ENCODE data around the gene ZBTB20. TPM values are rescaled to one million over a fixed set of nuclear protein-coding genes. Genes with fewer than 3 reads are reported as not detected.

The ZBTB20 gene
- total RNA-seq, 1 donor from 2014 or later = 30.4 TPM

- Mint-ChIP-seq H3K36me3 (peaks cover 6% of the 10 kb centered on the region), H3K9me3 (no peaks in the 10 kb centered on the region), H3K4me1 (no peaks in the 10 kb centered on the region), H3K27ac (no peak overlapping the region), H3K27me3 (ENCODE audit: low read depth) (no peaks in the 10 kb centered on the region), H3K4me3 (no peak overlapping the region)
- no peak for TF ChIP-seq CTCF (IDR thresholded peaks at IDR 0.05; ENCODE audit: unreplicated experiment)
- no peak for DNase-seq (ENCODE audit: low spot score in 2 of 2, unreplicated experiment in 2 of 2)
These were observed 207.2 kb downstream of the ZBTB20 start for GRCh38 chr3:114939920-114940319.

GRCh38 chr3:114933407-114933806 lies 213.7 kb downstream of the ZBTB20 start:
- H3K4me3 Mint-ChIP-seq = no peak overlapping the region
- no peak for DNase-seq (ENCODE audit: low spot score in 2 of 2, unreplicated experiment in 2 of 2)
- no peaks in the 10 kb centered on the region for H3K27me3 Mint-ChIP-seq (ENCODE audit: low read depth)
- no peaks in the 10 kb centered on the region for H3K4me1 Mint-ChIP-seq
- peaks cover 5% of the 10 kb centered on the region for H3K9me3 Mint-ChIP-seq
- no peak for TF ChIP-seq CTCF (IDR thresholded peaks at IDR 0.05; ENCODE audit: unreplicated experiment)
- no peak overlapping the region for H3K27ac Mint-ChIP-seq
- peaks cover 10% of the 10 kb centered on the region for H3K36me3 Mint-ChIP-seq

- no peak for DNase-seq (ENCODE audit: low spot score in 2 of 2, unreplicated experiment in 2 of 2)
- H3K27me3 Mint-ChIP-seq (ENCODE audit: low read depth) = no peaks in the 10 kb centered on the region
- peaks cover 11% of the 10 kb centered on the region for H3K9me3 Mint-ChIP-seq
- no peaks in the 10 kb centered on the region for H3K4me1 Mint-ChIP-seq
- no peak overlapping the region for H3K27ac Mint-ChIP-seq
- H3K36me3 Mint-ChIP-seq = peaks cover 11% of the 10 kb centered on the region
- TF ChIP-seq CTCF (IDR thresholded peaks at IDR 0.05; ENCODE audit: unreplicated experiment) = no peak
- no peak overlapping the region for H3K4me3 Mint-ChIP-seq
These were observed 216.9 kb downstream of the ZBTB20 start for GRCh38 chr3:114929971-114930732.

DNA sequence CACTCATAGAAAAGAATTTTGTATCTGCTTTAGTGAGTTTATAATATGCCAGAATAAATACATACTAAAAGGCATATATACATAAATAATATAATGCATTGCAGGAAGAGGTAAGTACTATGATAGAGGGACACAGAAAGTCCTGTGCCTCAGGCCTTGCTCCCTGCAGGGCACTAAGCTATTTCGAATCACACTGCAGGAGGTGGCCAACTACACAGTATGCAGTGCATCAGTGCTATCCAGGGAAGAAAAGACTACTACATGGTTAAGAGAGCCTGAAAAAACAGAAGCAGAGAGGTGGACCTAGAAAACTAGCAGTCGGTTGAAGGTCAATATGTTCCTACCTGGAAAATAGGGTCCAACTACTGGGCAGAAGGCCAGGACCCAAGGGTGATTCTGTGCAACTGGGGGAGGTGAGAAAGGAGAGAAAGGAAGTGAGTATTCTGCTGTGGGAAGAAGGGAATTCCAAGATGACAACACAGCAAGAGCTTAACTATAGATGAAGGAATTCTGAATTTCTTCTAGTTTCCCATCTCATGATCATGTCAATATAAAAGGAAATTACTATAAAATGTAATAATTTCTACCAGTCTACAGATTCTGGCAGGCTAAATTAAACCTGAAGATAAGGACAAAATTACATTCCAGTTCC lies 218.0 kb downstream of the ZBTB20 start:
- Mint-ChIP-seq H3K9me3 (peaks cover 14% of the 10 kb centered on the region), H3K27me3 (ENCODE audit: low read depth) (no peaks in the 10 kb centered on the region), H3K4me3 (no peak overlapping the region), H3K36me3 (peaks cover 11% of the 10 kb centered on the region), H3K27ac (no peak overlapping the region), H3K4me1 (no peaks in the 10 kb centered on the region)
- DNase-seq (ENCODE audit: low spot score in 2 of 2, unreplicated experiment in 2 of 2) = no peak
- no peak for TF ChIP-seq CTCF (IDR thresholded peaks at IDR 0.05; ENCODE audit: unreplicated experiment)

DNA sequence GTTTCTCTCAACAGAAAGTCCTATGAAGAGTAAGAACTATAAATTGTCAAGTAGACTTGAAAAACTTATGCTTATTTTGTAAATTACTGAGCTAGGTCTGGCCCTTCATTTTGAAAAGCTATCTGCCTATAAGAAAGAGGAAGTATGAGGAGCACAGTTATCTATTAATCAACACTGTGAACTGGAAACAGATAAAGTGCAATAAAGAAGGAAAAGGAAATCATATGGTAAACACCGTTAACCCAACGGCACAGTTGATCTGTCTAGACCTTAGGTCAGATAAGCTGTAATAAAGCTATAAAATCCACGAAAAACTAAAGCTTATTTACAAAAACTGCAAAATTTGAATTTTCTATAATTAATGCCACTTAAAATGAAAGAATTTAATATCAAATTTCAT lies 242.5 kb downstream of the ZBTB20 start:
- peaks cover 9% of the 10 kb centered on the region for H3K36me3 Mint-ChIP-seq
- H3K27me3 Mint-ChIP-seq (ENCODE audit: low read depth) = no peaks in the 10 kb centered on the region

More for the DNA sequence above, 242.5 kb downstream of the ZBTB20 start:
- TF ChIP-seq CTCF (IDR thresholded peaks at IDR 0.05; ENCODE audit: unreplicated experiment) = no peak
- Mint-ChIP-seq H3K9me3 (peaks cover 14% of the 10 kb centered on the region), H3K27ac (no peak overlapping the region), H3K4me1 (peaks cover 6% of the 10 kb centered on the region), H3K4me3 (no peak overlapping the region)
- DNase-seq (ENCODE audit: low spot score in 2 of 2, unreplicated experiment in 2 of 2) = no peak

Data from mesothelial cell of epicardium (in vitro differentiated cells).